Effector memory CD8-positive, alpha-beta T cell (primary cell): ENCODE results near the gene RAB27A.

Experiments used
- ATAC-seq: fragments of 150-1000 bp; cut with Tn5 transposase; replicated peaks from 2 replicates; pipeline ENCODE4 v1.10.0; 2021; ENCODE audit warnings: mild to moderate bottlenecking, moderate library complexity
- DNase-seq, 3 experiments: peaks; one replicate each; pipeline ENCODE4 v3.0.0; 2021
- H3K27ac Mint-ChIP-seq, 2 donors: one replicate each; pipeline ENCODE4 v1.8.0; 2022; ENCODE audit warnings: mild to moderate bottlenecking in 2 of 2, mixed read lengths in 2 of 2, moderate library complexity in 2 of 2
- H3K27me3 Mint-ChIP-seq, 2 donors: one replicate each; pipeline ENCODE4 v1.8.0; 2022; ENCODE audit warnings: mixed read lengths in 2 of 2
- H3K36me3 Mint-ChIP-seq: one replicate; pipeline ENCODE4 v1.8.0; 2022; ENCODE audit warnings: mild to moderate bottlenecking, moderate library complexity, mixed read lengths; ENCODE audit not compliant: insufficient read depth
- H3K4me1 Mint-ChIP-seq, 2 donors: one replicate each; pipeline ENCODE4 v1.8.0; 2022; ENCODE audit warnings: low read depth in 2 of 2, mixed read lengths in 2 of 2
- H3K4me3 Mint-ChIP-seq, 2 donors: one replicate each; pipeline ENCODE4 v1.8.0; 2022; ENCODE audit warnings: mild to moderate bottlenecking in 2 of 2, mixed read lengths in 2 of 2, moderate library complexity in 2 of 2
- H3K9me3 Mint-ChIP-seq, 2 donors: one replicate each; pipeline ENCODE4 v1.8.0; 2022; ENCODE audit warnings: mixed read lengths in 2 of 2

RAB27A gene

GRCh38 chr15:55183679-55184078, 105.9 kb downstream of the RAB27A start:
- H3K4me3 Mint-ChIP-seq: no peak overlapping the region
- no peak overlapping the region for H3K27ac Mint-ChIP-seq
- H3K9me3 Mint-ChIP-seq: no peaks in the 10 kb centered on the region
- ATAC-seq (no peak), DNase-seq (no peak)
- peaks cover 12 to 29% of the 10 kb centered on the region in 2 donors for H3K4me1 Mint-ChIP-seq
- H3K27me3 Mint-ChIP-seq: no peaks in the 10 kb centered on the region
- H3K36me3 Mint-ChIP-seq: peaks cover 90% of the 10 kb centered on the region

- Mint-ChIP-seq H3K4me3 (no peak overlapping the region), H3K36me3 (peaks cover 55% of the 10 kb centered on the region), H3K4me1 (no peaks in the 10 kb centered on the region), H3K27ac (no peak overlapping the region), H3K27me3 (no peaks in the 10 kb centered on the region), H3K9me3 (no peaks in the 10 kb centered on the region)
- DNase-seq (no peak), ATAC-seq (no peak)
Measured at GRCh38 chr15:55179141-55179540, 110.5 kb downstream of the RAB27A start.

- ATAC-seq (no peak), DNase-seq (no peak)
- Mint-ChIP-seq H3K27me3 (no peaks in the 10 kb centered on the region), H3K27ac (no peak overlapping the region), H3K36me3 (peaks cover 3% of the 10 kb centered on the region), H3K4me3 (no peak overlapping the region), H3K9me3 (no peaks in the 10 kb centered on the region), H3K4me1 (peaks cover 0 to 3% of the 10 kb centered on the region in 2 donors)
Measured at GRCh38 chr15:55170361-55170760, 119.3 kb downstream of the RAB27A start.

GRCh38 chr15:55168350-55168974, 121.2 kb downstream of the RAB27A start:
- ATAC-seq (peak; percentile 64), DNase-seq (peak; percentile 14 to 27 (median 27))
- H3K27me3 Mint-ChIP-seq: no peaks in the 10 kb centered on the region
- peaks cover 0 to 3% of the 10 kb centered on the region in 2 donors for H3K4me1 Mint-ChIP-seq
- H3K27ac Mint-ChIP-seq: no peak overlapping the region
- H3K9me3 Mint-ChIP-seq: no peaks in the 10 kb centered on the region
- H3K4me3 Mint-ChIP-seq: no peak overlapping the region
- H3K36me3 Mint-ChIP-seq: peaks cover 3% of the 10 kb centered on the region

- Mint-ChIP-seq H3K4me3 (no peak overlapping the region), H3K27ac (no peak overlapping the region), H3K27me3 (no peaks in the 10 kb centered on the region), H3K4me1 (peaks cover 0 to 3% of the 10 kb centered on the region in 2 donors), H3K36me3 (peaks cover 3% of the 10 kb centered on the region), H3K9me3 (no peaks in the 10 kb centered on the region)
- DNase-seq: no peak
- ATAC-seq: no peak
Measured at GRCh38 chr15:55164284-55164683, 125.3 kb downstream of the RAB27A start.
